DMS114 treated with DMSO at 0.1 percent for 48 hours (cell line): ENCODE data around the gene COMP.

Experiments used
- DNase-seq: peaks from one replicate; lab custom pipeline; 2025; ENCODE audit not compliant: unreplicated experiment; lab: John Stamatoyannopoulos, UW

Gene COMP

DNA sequence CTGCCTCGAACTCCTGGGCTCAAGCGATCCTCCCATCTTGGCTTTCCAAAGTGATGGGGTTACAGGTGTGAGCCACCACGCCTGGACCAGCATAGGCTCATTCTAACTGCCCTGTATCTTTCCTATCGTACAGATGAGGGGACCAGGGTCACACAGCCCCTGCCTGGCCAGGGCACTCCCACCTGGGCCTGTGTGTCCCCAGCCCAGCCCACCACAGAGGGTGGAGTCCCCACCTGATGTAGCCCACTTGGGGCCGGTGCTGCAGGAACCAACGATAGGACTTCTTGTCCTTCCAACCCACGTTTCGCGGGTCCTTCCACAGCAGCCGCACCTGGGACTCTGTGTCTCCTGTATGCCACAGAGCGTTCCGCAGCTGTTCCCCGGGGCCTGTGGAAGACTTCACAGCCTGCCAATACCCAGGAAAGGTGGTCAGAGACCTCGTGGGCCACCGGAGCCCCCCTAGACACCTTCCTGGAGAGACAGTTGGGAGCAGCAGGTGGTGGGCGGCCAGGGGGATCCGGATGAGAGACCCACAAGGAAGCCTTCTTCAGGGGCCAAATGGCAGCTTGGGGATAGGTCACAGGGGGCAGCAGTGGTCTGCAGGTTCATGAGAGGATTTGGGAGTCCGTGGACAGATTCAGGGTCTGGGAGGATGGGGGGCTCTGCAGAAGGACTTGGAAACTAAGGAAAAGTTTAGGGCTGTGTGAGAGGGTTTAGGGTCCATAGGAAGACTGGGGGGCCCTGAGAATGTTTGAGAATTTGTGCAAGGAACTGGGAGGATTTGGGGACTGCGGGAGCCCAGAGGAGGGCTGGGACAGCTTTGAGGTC, 6.9 kb downstream of the COMP start:
- no peak for DNase-seq

GRCh38 chr19:18782559-18783225, 8.4 kb downstream of the COMP start:
- DNase-seq = no peak

DNA sequence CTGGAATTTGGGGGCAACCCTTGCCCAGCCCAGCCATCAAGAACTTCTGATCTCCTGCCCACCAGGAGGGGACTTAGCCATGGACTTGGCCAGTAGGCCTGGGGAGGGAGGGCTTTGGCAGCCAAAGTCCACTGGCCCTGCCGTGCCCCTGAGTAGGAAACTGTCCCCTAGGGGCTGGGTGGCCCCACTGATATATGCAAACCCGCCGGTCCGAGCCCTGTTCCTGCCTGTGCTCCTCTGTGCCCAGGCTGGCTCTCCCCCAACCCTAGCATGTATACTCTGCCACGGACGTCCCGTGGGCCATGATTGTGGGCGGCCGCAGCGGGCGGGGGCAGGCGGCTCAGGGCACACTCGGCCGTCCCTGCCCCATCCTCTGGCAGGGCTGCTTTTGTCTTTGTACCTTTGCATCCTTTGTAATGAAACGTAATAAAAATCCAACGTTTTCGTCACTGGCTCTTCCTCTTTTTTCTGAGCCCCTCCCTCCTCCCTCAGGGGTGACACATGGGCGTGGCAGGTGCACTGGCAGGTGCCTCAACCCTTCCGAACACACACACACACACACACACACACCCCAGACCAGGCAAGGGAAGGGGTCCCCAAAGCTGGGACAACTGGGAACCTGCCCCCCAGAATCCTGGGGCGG, 9.1 kb downstream of the COMP start:
- no peak for DNase-seq

DNA sequence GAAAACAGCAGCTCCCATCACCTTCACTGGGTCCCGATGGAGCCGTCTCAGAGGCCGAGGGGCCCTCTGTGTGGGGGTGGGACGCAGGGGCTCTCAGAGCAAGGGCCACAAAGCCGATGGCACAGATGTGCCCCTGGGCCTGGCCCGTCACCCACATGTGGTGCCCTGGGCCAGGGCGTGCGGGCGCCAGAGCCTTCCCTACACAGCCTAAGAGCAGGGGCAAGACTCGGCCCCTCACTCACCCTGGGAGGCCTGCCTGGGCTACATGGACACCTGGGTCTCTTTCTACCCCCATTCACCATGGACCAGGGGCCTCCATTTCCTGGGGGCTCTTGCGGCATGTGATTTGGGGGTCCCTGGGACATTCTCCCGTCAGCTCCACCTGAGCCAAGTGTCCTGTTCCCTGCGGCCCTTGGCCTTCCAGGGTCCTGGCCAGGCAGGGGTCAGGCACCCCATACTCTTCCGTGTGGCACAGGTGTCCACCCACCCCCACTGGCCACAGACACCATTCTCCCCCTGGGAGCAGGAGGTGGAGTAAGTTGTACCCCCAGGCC, 10.0 kb downstream of the COMP start:
- no peak for DNase-seq

- no peak for DNase-seq
Measured at GRCh38 chr19:18780631-18781030, 10.5 kb downstream of the COMP start.

GRCh38 chr19:18780081-18780480, 11.0 kb downstream of the COMP start:
- DNase-seq = no peak

GRCh38 chr19:18778826-18779495, 12.1 kb downstream of the COMP start:
- no peak for DNase-seq

DNA sequence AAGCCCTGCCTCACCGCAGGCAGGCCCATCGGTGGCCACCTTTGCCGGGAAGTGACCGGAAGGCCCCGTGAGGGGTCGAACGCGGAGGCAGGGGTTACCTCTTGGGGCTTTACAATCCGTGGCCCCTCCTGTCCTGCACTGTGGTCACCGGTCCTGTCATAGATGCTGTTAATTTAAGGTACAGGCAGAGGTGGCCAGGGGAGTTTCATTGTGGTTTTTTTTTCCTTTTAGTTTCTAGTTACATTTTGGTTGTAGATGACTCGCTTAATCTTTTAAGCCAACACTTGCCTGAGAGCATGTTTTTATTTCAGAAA, 13.1 kb downstream of the COMP start:
- no peak for DNase-seq

DNA sequence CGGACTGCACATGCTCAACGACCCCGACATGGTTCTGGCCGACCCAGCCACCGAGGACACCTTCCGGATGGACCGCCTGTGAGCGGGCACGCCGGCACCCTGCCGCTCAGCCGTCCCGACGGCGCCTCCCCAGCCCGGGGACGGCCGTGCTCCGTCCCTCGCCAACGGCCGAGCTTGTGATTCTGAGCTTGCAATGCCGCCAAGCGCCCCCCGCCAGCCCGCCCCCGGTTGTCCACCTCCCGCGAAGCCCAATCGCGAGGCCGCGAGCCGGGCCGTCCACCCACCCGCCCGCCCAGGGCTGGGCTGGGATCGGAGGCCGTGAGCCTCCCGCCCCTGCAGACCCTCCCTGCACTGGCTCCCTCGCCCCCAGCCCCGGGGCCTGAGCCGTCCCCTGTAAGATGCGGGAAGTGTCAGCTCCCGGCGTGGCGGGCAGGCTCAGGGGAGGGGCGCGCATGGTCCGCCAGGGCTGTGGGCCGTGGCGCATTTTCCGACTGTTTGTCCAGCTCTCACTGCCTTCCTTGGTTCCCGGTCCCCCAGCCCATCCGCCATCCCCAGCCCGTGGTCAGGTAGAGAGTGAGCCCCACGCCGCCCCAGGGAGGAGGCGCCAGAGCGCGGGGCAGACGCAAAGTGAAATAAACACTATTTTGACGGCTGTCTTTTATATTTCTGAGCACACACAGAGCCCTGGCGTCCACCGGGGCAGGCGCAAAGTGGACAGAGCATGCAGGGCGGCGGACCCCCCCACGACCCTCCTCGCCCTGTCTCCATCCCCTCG, 13.6 kb downstream of the COMP start:
- no peak for DNase-seq

- no peak for DNase-seq
Measured at GRCh38 chr19:18776736-18777135, 14.4 kb downstream of the COMP start.

DNA sequence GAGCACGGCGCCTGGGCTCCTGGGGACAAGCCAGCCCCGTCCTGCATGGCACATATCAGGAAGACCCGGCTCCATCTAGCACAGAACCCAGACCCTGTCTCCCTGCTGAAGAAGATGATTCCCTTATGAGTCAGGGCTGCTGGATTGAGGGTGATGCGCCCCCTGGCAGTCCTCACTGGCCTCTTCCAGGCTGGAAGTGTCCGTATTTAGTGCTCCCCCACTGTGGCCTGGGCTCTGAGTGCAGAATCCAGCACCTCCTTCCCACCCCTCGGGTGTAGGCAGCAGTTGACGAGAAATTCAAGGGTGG, 14.9 kb downstream of the COMP start:
- no peak for DNase-seq

- DNase-seq = no peak
Measured at GRCh38 chr19:18775586-18776287, 15.4 kb downstream of the COMP start.

DNA sequence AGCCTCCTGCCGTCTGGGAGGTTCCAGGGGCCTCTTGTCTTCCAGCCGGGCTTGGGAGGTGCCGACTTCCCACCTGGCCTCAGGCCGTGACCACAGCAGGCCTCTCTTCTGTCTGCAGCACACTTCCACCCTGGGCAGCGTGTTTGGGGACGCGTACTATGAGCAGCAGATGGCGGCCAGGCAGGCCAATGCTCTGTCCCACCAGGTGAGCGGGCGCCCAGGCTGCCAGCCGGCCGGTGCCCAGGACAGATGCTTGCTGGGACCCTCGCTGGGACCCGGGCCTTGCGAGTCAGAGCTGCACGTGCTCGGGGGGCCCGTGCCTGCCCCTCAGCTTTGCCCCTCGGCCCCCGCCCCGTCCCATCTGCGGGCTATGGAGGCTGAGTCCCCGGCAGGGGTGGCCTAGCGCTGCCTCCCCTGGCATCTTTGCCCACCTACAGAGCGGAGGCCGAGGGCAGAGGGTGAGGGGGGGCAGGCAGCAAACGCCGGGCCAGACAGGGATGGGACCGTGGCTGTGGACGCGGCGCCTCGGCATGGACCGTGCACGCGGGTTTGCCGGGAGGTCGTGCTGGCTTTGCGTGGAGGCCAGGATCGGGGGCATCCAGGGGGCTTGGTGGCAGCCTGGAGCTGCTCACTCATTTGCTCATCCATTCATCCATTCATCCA, 16.2 kb downstream of the COMP start:
- no peak for DNase-seq

GRCh38 chr19:18774107-18774506, 17.0 kb downstream of the COMP start:
- no peak for DNase-seq

GRCh38 chr19:18773682-18774081, 17.4 kb downstream of the COMP start:
- no peak for DNase-seq

DNA sequence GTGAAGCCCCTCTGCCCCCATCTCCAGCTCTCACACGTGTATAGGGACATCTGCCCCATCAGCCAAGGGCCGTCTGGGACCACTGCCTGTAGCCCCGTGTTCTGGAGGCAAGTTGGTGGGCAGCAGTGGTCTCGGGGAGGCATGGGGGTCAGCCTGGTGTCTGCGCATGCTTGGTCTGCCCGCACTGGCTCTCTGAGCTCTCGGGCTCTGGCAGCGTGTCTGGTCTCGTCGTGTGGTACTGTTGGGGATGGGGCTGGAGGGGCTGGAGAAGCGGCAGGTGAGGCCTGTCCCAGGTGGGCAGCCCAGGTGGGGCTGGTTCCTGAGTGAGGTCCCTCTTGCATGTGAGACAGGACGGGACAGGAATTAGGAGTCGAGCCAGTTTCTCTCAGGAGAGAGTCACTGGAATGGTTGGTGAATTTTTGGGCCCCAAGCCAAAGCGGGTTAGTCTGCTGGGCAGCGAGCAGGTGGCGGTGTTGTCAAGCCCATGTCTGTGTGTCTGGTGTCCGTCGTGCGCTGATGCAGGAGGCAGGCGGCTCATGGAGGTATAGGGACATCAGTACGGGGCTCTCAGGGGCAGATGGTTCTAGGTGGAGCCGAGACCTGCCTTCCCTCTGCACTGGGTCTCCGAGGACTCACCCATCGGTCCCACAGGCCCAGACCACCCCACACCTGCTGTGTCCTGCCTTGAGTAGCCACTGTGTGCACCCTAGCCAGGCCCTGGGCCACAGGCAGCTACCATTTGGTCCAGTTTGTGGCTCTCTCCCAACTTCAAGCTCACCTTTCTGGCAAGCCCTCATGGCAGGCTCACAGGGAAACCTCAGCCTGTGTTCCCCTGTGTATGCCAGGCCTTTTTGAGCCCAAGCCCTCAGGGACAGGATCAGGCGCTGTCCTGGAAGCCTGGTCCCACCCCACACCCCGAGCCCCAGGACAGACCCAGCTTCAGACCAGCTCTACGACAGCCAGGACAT, 18.2 kb downstream of the COMP start:
- no peak for DNase-seq

GRCh38 chr19:18771328-18772242, 19.5 kb downstream of the COMP start:
- no peak for DNase-seq
